H9 (cell line): ENCODE measurements around the gene TAC1. TPM values are rescaled to one million over a fixed set of nuclear protein-coding genes. Genes with fewer than 3 reads are reported as not detected.

ENCODE experiments used
- DNase-seq: peaks from one replicate; pipeline ENCODE4 v3.0.0-alpha.2; 2017
- H2AFZ ChIP-seq: one replicate; pipeline ENCODE4 v1.6.1; 2013; ENCODE audit warnings: mild to moderate bottlenecking, low read length, control low read depth, moderate library complexity
- H2AK5ac ChIP-seq: 2 replicates; pipeline ENCODE4 v1.6.1; 2013; ENCODE audit warnings: low read length, control low read depth, mixed read lengths; ENCODE audit not compliant: insufficient read length
- H2BK120ac ChIP-seq: one replicate; pipeline ENCODE4 v1.6.1; 2013; ENCODE audit warnings: low read depth, mild to moderate bottlenecking, low read length, control low read depth, inconsistent platforms; ENCODE audit not compliant: poor library complexity, severe bottlenecking
- H2BK12ac ChIP-seq: 2 replicates; pipeline ENCODE4 v1.6.1; 2013; ENCODE audit warnings: low read length, control low read depth, mixed read lengths, low read depth; ENCODE audit not compliant: insufficient read length
- H2BK15ac ChIP-seq: 2 replicates; pipeline ENCODE4 v1.6.1; 2013; ENCODE audit warnings: low read depth, low read length, control low read depth
- H2BK20ac ChIP-seq: one replicate; pipeline ENCODE4 v1.6.1; 2013; ENCODE audit warnings: low read depth, mild to moderate bottlenecking, low read length, control low read depth, inconsistent platforms; ENCODE audit not compliant: poor library complexity, severe bottlenecking
- H2BK5ac ChIP-seq: 2 replicates; pipeline ENCODE4 v1.6.1; 2013; ENCODE audit warnings: low read length, control low read depth, mixed read lengths; ENCODE audit not compliant: insufficient read length
- H3K14ac ChIP-seq: 2 replicates; pipeline ENCODE4 v1.6.1; 2013; ENCODE audit warnings: low read length, control low read depth; ENCODE audit not compliant: insufficient read depth
- H3K18ac ChIP-seq: 2 replicates; pipeline ENCODE4 v1.6.1; 2013; ENCODE audit warnings: low read depth, mild to moderate bottlenecking, mixed read lengths, low read length, control low read depth; ENCODE audit not compliant: insufficient read length
- H3K23ac ChIP-seq: 2 replicates; pipeline ENCODE4 v1.6.1; 2013; ENCODE audit warnings: low read length, control low read depth, mixed read lengths, low read depth; ENCODE audit not compliant: insufficient read length
- H3K23me2 ChIP-seq: 2 replicates; pipeline ENCODE4 v1.6.1; 2013; ENCODE audit warnings: low read depth, mild to moderate bottlenecking, mixed read lengths, low read length, control low read depth; ENCODE audit not compliant: insufficient read length, poor library complexity, severe bottlenecking
- H3K27ac ChIP-seq: 2 replicates; pipeline ENCODE4 v1.5.1; 2013; ENCODE audit warnings: low read length, control low read depth, mixed read lengths, low read depth; ENCODE audit not compliant: insufficient read length
- H3K27me3 ChIP-seq: 2 replicates; pipeline ENCODE4 v1.6.1; 2013; ENCODE audit warnings: low read length, control low read depth, inconsistent platforms; ENCODE audit not compliant: insufficient read depth
- H3K4ac ChIP-seq: 2 replicates; pipeline ENCODE4 v1.6.1; 2013; ENCODE audit warnings: low read depth, mild to moderate bottlenecking, control low read depth, inconsistent platforms, low read length, moderate library complexity
- H3K4me1 ChIP-seq: 2 replicates; pipeline ENCODE4 v1.6.1; 2013; ENCODE audit warnings: low read length, control low read depth, inconsistent platforms; ENCODE audit not compliant: insufficient read depth
- H3K4me2 ChIP-seq: 2 replicates; pipeline ENCODE4 v1.6.1; 2013; ENCODE audit warnings: low read length, control low read depth, mixed read lengths; ENCODE audit not compliant: insufficient read length, insufficient read depth
- H3K56ac ChIP-seq: 2 replicates; pipeline ENCODE4 v1.6.1; 2013; ENCODE audit warnings: low read depth, mild to moderate bottlenecking, mixed read lengths, low read length, control low read depth; ENCODE audit not compliant: insufficient read length
- H3K79me1 ChIP-seq: 2 replicates; pipeline ENCODE4 v1.6.1; 2013; ENCODE audit warnings: low read depth, mild to moderate bottlenecking, moderate library complexity, low read length, control low read depth, inconsistent platforms; ENCODE audit not compliant: insufficient read depth, poor library complexity, severe bottlenecking
- H3K79me2 ChIP-seq: 2 replicates; pipeline ENCODE4 v1.6.1; 2013; ENCODE audit warnings: low read length, control low read depth, inconsistent platforms; ENCODE audit not compliant: insufficient read depth
- H3K9ac ChIP-seq: 2 replicates; pipeline ENCODE4 v1.6.1; 2013; ENCODE audit warnings: low read length, control low read depth, mixed read lengths; ENCODE audit not compliant: insufficient read length; ENCODE audit errors: extremely low read depth
- H3K9me3 ChIP-seq: one replicate; pipeline ENCODE4 v1.6.1; 2013; ENCODE audit warnings: low read depth, low read length, inconsistent platforms; ENCODE audit not compliant: control insufficient read depth
- H3T11ph ChIP-seq: one replicate; pipeline ENCODE4 v1.6.1; 2013; ENCODE audit warnings: mild to moderate bottlenecking, low read length, control low read depth, inconsistent platforms
- H4K20me1 ChIP-seq: one replicate; pipeline ENCODE4 v1.6.1; 2013; ENCODE audit not compliant: control insufficient read depth, insufficient read length, insufficient read depth
- H4K5ac ChIP-seq: 2 replicates; pipeline ENCODE4 v1.6.1; 2013; ENCODE audit warnings: low read depth, mild to moderate bottlenecking, mixed read lengths, low read length, control low read depth; ENCODE audit not compliant: insufficient read length
- H4K8ac ChIP-seq: replicated peaks from 2 replicates; pipeline ENCODE4 v1.6.1; 2013; ENCODE audit warnings: low read length, control low read depth, mixed read lengths, low read depth; ENCODE audit not compliant: insufficient read length
- H4K91ac ChIP-seq: 2 replicates; pipeline ENCODE4 v1.6.1; 2013; ENCODE audit warnings: low read depth, mild to moderate bottlenecking, moderate library complexity, mixed read lengths, low read length, control low read depth; ENCODE audit not compliant: insufficient read length
- H3K27ac Mint-ChIP-seq, 3 experiments: 2 replicates in 2 of 3; 3 replicates in 1 of 3; pipeline ENCODE4 v1.8.0; 2020 to 2021; ENCODE audit warnings: mixed read lengths in 3 of 3, mild to moderate bottlenecking in 1 of 3, moderate library complexity in 1 of 3
- H3K27me3 Mint-ChIP-seq: 2 replicates; pipeline ENCODE4 v1.8.0; 2021; ENCODE audit warnings: low read depth, mild to moderate bottlenecking, moderate library complexity, mixed read lengths
- H3K36me3 Mint-ChIP-seq, 3 experiments: 2 replicates in 2 of 3; 3 replicates in 1 of 3; pipeline ENCODE4 v1.8.0; 2020 to 2021; ENCODE audit warnings: low read depth in 3 of 3, mixed read lengths in 3 of 3; ENCODE audit not compliant: insufficient read depth in 1 of 3
- H3K4me1 Mint-ChIP-seq, 2 experiments: 2 replicates each; pipeline ENCODE4 v1.8.0; 2020; ENCODE audit warnings: mixed read lengths in 2 of 2
- H3K4me3 Mint-ChIP-seq, 2 experiments: 2 replicates in 1 of 2; 3 replicates in 1 of 2; pipeline ENCODE4 v1.8.0; 2020 to 2021; ENCODE audit warnings: mild to moderate bottlenecking in 2 of 2, mixed read lengths in 2 of 2, moderate library complexity in 1 of 2
- H3K9me3 Mint-ChIP-seq, 2 experiments: 2 replicates in 1 of 2; 3 replicates in 1 of 2; pipeline ENCODE4 v1.8.0; 2020; ENCODE audit warnings: mild to moderate bottlenecking in 2 of 2, mixed read lengths in 2 of 2, moderate library complexity in 1 of 2
- CTCF ChIP-seq: fragments of 200-600 bp; sonication (generic); conservative IDR thresholded peaks from 3 replicates; pipeline ENCODE4 v1.8.0; 2021; ENCODE audit warnings: antibody characterized with exemption, mild to moderate bottlenecking
- WGBS: extraction: QIAGEN DNeasy Blood & Tissue Kit; methylation state at CpG from one replicate; pipeline ENCODE4 v1.1.7; 2013; ENCODE audit warnings: missing lambda C conversion rate, low lambda C conversion rate, mixed read lengths; ENCODE audit not compliant: insufficient read length; ENCODE audit errors: extremely low coverage; 5-methylcytosine and 5-hydroxymethylcytosine counted together
- total RNA-seq: library from RNA; stranded (reverse); gene quantifications from 2 replicates; pipeline ENCODE4 v1.2.1, GENCODE V29; 2021

Gene TAC1
- total RNA-seq, 1 experiment from 2014 or later, result 0.77 TPM

- no peaks in the 10 kb centered on the region for H3K4me1 Mint-ChIP-seq
- Histone ChIP-seq H3K23me2 (no peaks in the 10 kb centered on the region), H3K27ac (no peak overlapping the region), H3K4me2 (no peak overlapping the region), H3K56ac (no peak overlapping the region), H3K9ac (no peak overlapping the region), H2BK12ac (no peak overlapping the region), H4K91ac (no peak overlapping the region), H2BK5ac (no peak overlapping the region), H4K20me1 (no peaks in the 10 kb centered on the region), H2AFZ (no peak overlapping the region), H3K18ac (no peak overlapping the region), H2BK120ac (no peak overlapping the region), H4K8ac (no peak overlapping the region), H3K4ac (no peak overlapping the region), H3K9me3 (no peaks in the 10 kb centered on the region), H3K79me2 (no peaks in the 10 kb centered on the region), H3K4me1 (no peaks in the 10 kb centered on the region), H3K79me1 (no peaks in the 10 kb centered on the region), H2AK5ac (no peak overlapping the region), H3K23ac (no peak overlapping the region), H2BK15ac (no peak overlapping the region), H3K14ac (no peak overlapping the region), H3K27me3 (no peaks in the 10 kb centered on the region), H2BK20ac (no peak overlapping the region), H3T11ph (no peak overlapping the region), H4K5ac (no peak overlapping the region)
- H3K36me3 Mint-ChIP-seq, result no peaks in the 10 kb centered on the region
- no peaks in the 10 kb centered on the region for H3K9me3 Mint-ChIP-seq
- H3K27ac Mint-ChIP-seq, result no peak overlapping the region
- WGBS, result no CpG with 5 or more reads among the region's 2 CpGs
- no peak for TF ChIP-seq CTCF
- DNase-seq, result no peak
- peaks cover 11% of the 10 kb centered on the region for H3K27me3 Mint-ChIP-seq
- H3K4me3 Mint-ChIP-seq, result no peak overlapping the region
These were observed 19.7 kb downstream of the TAC1 start for GRCh38 chr7:97751566-97751965.
